MCF 10A (cell line): Measurements from ENCODE around the gene BRS3. TPM values are rescaled to one million over a fixed set of nuclear protein-coding genes. Genes with fewer than 3 reads are reported as not detected.

ENCODE experiments used
- BruUV-seq: library from RNA; stranded (reverse); fragments of 400-500 nt; replicated peaks from 2 replicates; lab custom pipeline; 2021; lab: Mats Ljungman, UMichigan
- CTCF ChIA-PET: fragments of 300-600 bp; sonication (Branson Sonifier 250); formaldehyde crosslinking; extraction: SDS; loops from one replicate; lab custom pipeline; 2021; ENCODE audit warnings: antibody characterized with exemption, inconsistent platforms; lab: Yijun Ruan, JAX
- POLR2A ChIA-PET: fragments of 300-600, 350-650 bp; sonication (Branson Sonifier 250); formaldehyde crosslinking; extraction: SDS; loops from one replicate; lab custom pipeline; 2020; ENCODE audit warnings: antibody characterized with exemption, inconsistent platforms; lab: Yijun Ruan, JAX
- DNase-seq: peaks from one replicate; pipeline ENCODE4 v3.0.0-alpha.2; 2018; ENCODE audit not compliant: unreplicated experiment
- H3K27ac Mint-ChIP-seq: one replicate; pipeline ENCODE4 v1.8.0; 2022; ENCODE audit warnings: mild to moderate bottlenecking, low read depth, mixed read lengths; ENCODE audit not compliant: unreplicated experiment
- H3K27me3 Mint-ChIP-seq: one replicate; pipeline ENCODE4 v1.8.0; 2022; ENCODE audit warnings: mixed read lengths; ENCODE audit not compliant: insufficient read depth, unreplicated experiment
- H3K36me3 Mint-ChIP-seq: one replicate; pipeline ENCODE4 v1.8.0; 2022; ENCODE audit warnings: mild to moderate bottlenecking, moderate library complexity, mixed read lengths; ENCODE audit not compliant: insufficient read depth, unreplicated experiment
- H3K4me1 Mint-ChIP-seq: one replicate; pipeline ENCODE4 v1.8.0; 2022; ENCODE audit warnings: mixed read lengths; ENCODE audit not compliant: insufficient read depth, unreplicated experiment
- H3K4me3 Mint-ChIP-seq: one replicate; pipeline ENCODE4 v1.8.0; 2022; ENCODE audit warnings: mild to moderate bottlenecking, moderate library complexity, mixed read lengths; ENCODE audit not compliant: unreplicated experiment
- H3K9me3 Mint-ChIP-seq: one replicate; pipeline ENCODE4 v1.8.0; 2022; ENCODE audit warnings: mixed read lengths; ENCODE audit not compliant: unreplicated experiment
- intact Hi-C: fragments of 100-400 bp; cut with micrococcal nuclease; formaldehyde crosslinking; loops from 2 replicates; pipeline ENCODE4 v1.14.1; 2022
- total RNA-seq: library from RNA; stranded (reverse); gene quantifications from 2 replicates; pipeline ENCODE4 v1.2.3, GENCODE V29; 2022
- TF ChIP-seq, protein P1 (sequence below): fragments of 200-600 bp; IDR thresholded peaks from one replicate; pipeline ENCODE4 v1.8.0; 2022; ENCODE audit warnings: antibody characterized with exemption, mild to moderate bottlenecking; ENCODE audit not compliant: unreplicated experiment

The BRS3 gene
- total RNA-seq, 1 experiment from 2014 or later = not detected

DNA sequence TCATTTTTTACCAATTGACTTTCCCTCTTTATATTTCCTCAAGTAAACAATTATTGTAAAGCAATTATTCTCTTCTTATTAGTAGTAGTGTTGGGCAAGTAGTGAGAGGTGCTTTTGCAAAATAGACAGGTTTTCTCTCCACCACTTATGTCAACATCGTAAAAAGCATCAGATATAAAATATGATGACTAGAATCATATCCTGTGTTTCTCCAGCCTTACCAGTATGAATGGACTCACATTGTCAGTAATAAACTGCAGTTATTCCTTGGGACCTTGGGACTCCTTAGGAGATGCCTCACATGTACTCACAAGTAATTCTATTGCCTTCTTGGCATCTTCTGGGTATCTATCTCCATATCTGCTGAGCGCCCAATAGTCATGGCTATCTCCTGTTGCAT lies 40.4 kb upstream of the BRS3 start:
- POLR2A ChIA-PET = no interaction called here
- intact Hi-C loops = no loop called here
- no peaks in the 10 kb centered on the region for H3K36me3 Mint-ChIP-seq
- no peak overlapping the region for H3K27ac Mint-ChIP-seq
- no peaks in the 10 kb centered on the region for H3K27me3 Mint-ChIP-seq
- TF ChIP-seq, protein P1, sequence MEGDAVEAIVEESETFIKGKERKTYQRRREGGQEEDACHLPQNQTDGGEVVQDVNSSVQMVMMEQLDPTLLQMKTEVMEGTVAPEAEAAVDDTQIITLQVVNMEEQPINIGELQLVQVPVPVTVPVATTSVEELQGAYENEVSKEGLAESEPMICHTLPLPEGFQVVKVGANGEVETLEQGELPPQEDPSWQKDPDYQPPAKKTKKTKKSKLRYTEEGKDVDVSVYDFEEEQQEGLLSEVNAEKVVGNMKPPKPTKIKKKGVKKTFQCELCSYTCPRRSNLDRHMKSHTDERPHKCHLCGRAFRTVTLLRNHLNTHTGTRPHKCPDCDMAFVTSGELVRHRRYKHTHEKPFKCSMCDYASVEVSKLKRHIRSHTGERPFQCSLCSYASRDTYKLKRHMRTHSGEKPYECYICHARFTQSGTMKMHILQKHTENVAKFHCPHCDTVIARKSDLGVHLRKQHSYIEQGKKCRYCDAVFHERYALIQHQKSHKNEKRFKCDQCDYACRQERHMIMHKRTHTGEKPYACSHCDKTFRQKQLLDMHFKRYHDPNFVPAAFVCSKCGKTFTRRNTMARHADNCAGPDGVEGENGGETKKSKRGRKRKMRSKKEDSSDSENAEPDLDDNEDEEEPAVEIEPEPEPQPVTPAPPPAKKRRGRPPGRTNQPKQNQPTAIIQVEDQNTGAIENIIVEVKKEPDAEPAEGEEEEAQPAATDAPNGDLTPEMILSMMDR = no peak
- no peaks in the 10 kb centered on the region for H3K4me1 Mint-ChIP-seq
- no TSS peak for BruUV-seq
- CTCF ChIA-PET = no interaction called here
- H3K9me3 Mint-ChIP-seq = no peaks in the 10 kb centered on the region
- DNase-seq = no peak
- no peak overlapping the region for H3K4me3 Mint-ChIP-seq

DNA sequence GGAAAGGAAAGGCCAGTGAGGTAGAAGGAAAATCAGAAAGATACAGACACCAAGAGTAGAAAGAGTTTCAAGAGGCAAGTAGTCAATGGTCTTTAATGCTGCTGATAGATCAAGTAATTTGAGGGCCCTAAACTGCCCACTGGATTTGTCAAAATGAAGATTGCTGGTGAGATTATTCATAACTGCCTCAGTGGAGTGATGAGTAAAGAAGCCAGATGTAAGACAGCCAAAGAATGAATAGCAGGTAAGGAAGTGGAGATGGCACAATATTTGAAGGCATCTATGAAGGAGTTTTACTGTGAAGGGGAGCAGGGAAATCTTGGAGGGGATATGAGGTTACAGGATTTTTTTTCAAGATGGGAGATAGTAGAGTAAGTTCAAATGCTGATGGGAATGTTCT lies 39.8 kb upstream of the BRS3 start:
- CTCF ChIA-PET = no interaction called here
- Mint-ChIP-seq H3K36me3 (no peaks in the 10 kb centered on the region), H3K4me1 (no peaks in the 10 kb centered on the region), H3K4me3 (no peak overlapping the region), H3K9me3 (no peaks in the 10 kb centered on the region), H3K27me3 (no peaks in the 10 kb centered on the region), H3K27ac (no peak overlapping the region)
- TF ChIP-seq, protein P1 = no peak
- POLR2A ChIA-PET = no interaction called here
- BruUV-seq = no TSS peak
- no peak for DNase-seq
- intact Hi-C loops = no loop called here

DNA sequence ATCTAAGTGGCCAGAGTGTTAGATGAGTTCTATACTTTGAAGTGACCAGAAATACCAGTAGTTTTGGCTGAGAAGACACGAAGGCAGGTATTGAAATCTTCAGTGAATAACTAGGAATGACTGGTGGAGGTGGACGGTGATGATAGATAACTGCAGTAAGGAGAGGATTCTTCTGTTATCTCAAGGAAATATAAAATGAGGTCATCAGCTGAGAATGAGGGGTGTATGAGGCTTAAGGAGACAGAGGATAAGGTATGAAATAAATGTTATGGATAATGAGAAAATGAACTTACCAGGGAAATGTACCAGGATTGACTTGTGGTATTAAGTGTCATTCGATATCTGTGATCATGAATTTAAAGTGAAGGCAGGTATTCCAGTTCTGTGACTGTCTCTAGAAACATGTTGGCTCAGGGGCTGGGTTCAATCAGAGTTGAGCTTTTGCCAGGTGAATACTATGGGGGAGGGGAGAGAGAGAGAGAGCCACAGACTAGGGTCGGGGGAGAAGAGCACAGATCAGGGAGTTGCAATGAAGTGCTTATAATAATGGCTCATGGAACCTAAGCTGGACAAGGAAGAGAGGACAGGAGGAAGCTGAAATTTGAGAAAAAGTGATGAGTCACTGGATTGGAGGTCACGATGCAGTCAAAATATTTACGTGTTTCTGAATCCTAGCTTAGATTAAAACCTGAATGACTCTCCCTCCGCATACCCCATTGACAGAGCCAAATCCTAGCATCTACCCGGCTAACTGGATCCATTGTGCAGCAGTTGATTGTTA lies 37.5 kb upstream of the BRS3 start:
- DNase-seq = no peak
- Mint-ChIP-seq H3K27ac (no peak overlapping the region), H3K27me3 (no peaks in the 10 kb centered on the region), H3K4me3 (no peak overlapping the region), H3K4me1 (no peaks in the 10 kb centered on the region), H3K9me3 (no peaks in the 10 kb centered on the region), H3K36me3 (no peaks in the 10 kb centered on the region)
- intact Hi-C loops = no loop called here
- CTCF ChIA-PET = interaction anchor here (0.5 kb wide), 1 partner anchor 10 kb away, joined by 4 read pairs; no protein-coding TSS in a partner anchor
- TF ChIP-seq, protein P1 = no peak
- POLR2A ChIA-PET = interaction anchor here (0.7 to 0.8 kb wide), 2 partner anchors 18 to 51 kb away, joined by 3 read pairs; no protein-coding TSS in a partner anchor
- BruUV-seq = no TSS peak

DNA sequence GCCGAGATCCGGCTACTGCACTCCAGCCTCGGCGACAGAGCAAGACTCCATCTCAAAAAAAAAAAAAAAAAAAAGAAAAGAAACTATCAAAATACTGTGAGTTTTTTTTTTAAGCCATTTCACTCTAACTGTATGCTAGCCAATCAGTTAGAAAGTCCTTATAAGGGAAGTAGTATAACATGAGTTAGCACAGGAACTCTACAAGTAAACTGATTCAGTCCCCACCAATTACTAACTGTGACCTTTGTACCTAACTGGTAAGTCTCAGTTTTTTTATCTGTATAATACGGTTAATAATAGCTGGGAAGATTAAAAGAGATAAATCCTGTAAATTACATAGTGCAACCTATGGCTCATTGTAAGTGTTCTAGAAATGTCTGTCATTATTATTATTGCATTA lies 35.1 kb upstream of the BRS3 start:
- H3K4me1 Mint-ChIP-seq = no peaks in the 10 kb centered on the region
- DNase-seq = no peak
- H3K4me3 Mint-ChIP-seq = no peak overlapping the region
- H3K36me3 Mint-ChIP-seq = no peaks in the 10 kb centered on the region
- TF ChIP-seq, protein P1 = no peak
- BruUV-seq = no TSS peak
- H3K9me3 Mint-ChIP-seq = no peaks in the 10 kb centered on the region
- intact Hi-C loops = no loop called here
- H3K27ac Mint-ChIP-seq = no peak overlapping the region
- ChIA-PET CTCF (interaction anchor here (0.7 kb wide), 1 partner anchor 84 kb away, joined by 3 read pairs; no protein-coding TSS in a partner anchor), POLR2A (no interaction called here)
- peaks cover 19% of the 10 kb centered on the region for H3K27me3 Mint-ChIP-seq
